ENCODE data around the gene AHCYL1.

AHCYL1 gene

DNA sequence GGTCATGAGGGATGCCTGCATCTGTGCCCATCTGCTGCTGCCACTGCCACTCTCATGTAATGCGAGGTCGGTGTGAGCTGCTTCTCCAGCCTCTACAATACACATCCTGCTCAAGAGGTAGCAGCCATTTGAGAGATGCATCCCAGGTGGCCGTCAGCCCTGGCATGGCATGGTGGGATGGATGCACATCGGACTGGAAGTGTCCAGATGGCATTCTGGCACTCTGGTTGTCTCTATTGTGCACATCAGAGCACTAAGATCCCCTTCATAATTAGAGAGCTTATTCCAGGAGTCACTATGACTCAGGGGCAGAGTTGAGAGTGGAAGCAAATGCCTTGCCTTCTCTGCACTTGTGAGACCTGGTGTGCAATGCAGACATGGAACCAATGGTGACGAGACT, 53.7 kb downstream of the AHCYL1 start:
- no peak for DNase-seq (ENCODE audit: low read depth in 2 of 2)

- no peak for DNase-seq (ENCODE audit: low read depth in 2 of 2)
These were observed 55.1 kb downstream of the AHCYL1 start for GRCh38 chr1:110039641-110040040.

GRCh38 chr1:110040548-110040947, 56.0 kb downstream of the AHCYL1 start:
- no peak for DNase-seq (ENCODE audit: low read depth in 2 of 2)

DNA sequence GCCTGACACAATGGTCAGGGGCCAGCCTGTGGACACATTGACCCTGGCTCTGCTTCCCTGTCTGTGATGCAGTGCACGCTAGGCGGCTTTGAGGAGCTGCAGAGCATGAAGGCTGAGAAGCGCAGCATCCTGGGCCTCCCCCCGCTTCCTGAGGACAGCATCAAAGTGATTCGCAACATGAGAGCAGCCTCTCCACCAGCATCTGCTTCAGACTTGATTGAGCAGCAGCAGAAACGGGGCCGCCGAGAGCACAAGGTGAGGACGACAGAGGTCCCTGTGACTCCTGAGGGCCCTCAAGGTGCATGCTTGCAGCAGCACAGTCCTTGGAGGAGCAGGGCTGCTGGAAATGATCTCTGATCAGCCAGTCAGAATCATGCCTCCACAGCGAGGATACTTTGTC, 58.5 kb downstream of the AHCYL1 start:
- DNase-seq (ENCODE audit: low read depth in 2 of 2) = no peak

DNA sequence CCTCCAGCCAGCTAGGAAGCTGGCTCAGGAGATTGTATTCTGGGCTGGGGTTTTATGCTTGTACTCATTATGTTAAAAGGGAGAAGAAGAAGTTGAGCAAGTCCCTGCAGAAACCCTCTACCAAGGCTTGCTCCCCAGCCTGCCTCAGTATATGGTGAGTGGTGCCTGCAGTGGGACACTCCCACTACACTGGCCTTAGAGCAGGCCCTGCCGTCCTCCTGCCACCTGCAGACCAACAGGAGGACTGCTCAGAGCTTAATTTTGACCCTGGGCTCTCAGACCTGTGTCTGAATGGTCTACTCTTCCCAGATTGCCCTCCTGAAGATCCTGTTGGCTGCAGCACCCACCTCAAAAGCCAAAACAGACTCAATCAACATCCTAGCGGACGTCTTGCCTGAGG, 62.9 kb downstream of the AHCYL1 start:
- DNase-seq (ENCODE audit: low read depth in 2 of 2) = no peak

DNA sequence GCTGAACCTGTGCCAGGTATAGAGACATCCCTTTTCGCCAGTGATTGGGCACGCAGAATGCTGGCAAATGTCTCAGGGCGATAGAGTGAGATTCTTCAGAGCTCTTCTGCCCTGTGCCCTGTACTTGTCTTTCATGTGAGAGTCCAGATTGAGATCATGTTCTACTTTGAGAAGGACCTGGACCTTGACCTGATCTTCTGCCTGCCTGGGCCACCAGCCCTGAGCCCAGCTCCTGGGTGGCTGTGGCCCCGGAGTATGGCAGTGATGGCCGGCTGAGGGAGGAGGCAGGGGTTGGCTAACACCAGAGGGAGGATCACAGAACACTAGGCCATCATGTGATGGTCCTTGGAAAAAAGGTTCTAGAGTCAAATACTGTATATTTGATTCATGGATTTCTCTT, 63.7 kb downstream of the AHCYL1 start:
- DNase-seq (ENCODE audit: low read depth in 2 of 2) = no peak

- no peak for DNase-seq (ENCODE audit: low read depth in 2 of 2)
These were observed 64.5 kb downstream of the AHCYL1 start for GRCh38 chr1:110048923-110049601.

DNA sequence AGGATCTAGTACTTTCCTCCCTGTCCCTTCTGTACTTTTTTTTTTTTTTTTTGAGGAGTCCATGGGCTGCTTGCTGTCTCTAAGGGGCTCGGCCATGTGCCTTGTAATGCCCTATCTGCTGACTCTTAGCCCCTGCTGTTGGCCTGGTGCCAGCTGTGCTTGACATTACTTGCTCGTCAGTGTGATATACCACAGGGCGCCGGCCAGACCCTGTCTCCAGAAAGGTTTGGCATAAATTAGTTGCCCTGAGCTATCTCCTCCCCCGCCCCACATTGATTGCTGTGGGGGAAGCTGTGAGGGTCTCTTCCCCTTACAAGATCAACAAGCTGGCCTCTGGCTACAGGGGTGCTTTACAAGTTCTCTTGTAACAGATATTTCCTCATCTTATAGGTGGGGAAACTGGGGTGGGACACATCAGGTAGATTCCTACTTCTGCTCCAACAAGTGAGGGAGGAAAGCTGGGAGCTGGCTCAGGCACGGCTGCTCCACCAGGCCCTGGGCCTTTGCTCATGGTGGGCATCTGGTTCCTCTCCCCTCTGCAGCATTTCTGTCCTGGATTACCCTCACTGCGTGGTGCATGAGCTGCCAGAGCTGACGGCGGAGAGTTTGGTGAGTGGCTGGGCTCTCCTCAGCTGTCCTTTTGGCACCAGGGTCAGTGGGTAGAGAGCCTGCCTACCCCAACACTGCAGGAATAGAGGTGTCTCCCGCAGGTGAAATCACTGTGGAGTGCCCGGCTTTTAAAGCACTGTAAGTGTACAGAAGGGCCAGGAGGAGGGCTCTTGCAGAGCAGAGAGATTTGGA, 65.4 kb downstream of the AHCYL1 start:
- DNase-seq (ENCODE audit: low read depth in 2 of 2) = no peak

- DNase-seq (ENCODE audit: low read depth in 2 of 2) = no peak
These were observed 66.2 kb downstream of the AHCYL1 start for GRCh38 chr1:110050602-110051261.

DNA sequence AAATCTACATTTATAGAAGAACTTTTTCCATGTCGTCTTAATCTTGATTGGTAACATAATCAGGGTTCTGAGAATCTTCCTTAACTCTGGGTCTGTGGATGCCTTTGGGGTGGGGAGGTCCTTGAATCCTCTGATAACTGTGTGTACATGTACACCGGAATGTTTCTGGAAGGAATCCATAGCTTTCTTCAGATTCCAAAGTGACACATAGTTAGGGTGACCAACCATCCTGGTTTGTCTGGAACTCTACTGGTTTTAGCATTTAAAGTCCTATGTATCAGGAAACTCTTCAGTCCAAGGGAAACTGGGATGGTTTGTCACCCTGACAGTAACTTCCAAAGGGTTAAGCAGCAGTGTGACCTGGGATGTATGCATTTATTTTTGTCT, 66.7 kb downstream of the AHCYL1 start:
- DNase-seq (ENCODE audit: low read depth in 2 of 2) = no peak

GRCh38 chr1:110053552-110054428, 69.2 kb downstream of the AHCYL1 start:
- DNase-seq (ENCODE audit: low read depth in 2 of 2) = peak; percentile 12 to 35

DNA sequence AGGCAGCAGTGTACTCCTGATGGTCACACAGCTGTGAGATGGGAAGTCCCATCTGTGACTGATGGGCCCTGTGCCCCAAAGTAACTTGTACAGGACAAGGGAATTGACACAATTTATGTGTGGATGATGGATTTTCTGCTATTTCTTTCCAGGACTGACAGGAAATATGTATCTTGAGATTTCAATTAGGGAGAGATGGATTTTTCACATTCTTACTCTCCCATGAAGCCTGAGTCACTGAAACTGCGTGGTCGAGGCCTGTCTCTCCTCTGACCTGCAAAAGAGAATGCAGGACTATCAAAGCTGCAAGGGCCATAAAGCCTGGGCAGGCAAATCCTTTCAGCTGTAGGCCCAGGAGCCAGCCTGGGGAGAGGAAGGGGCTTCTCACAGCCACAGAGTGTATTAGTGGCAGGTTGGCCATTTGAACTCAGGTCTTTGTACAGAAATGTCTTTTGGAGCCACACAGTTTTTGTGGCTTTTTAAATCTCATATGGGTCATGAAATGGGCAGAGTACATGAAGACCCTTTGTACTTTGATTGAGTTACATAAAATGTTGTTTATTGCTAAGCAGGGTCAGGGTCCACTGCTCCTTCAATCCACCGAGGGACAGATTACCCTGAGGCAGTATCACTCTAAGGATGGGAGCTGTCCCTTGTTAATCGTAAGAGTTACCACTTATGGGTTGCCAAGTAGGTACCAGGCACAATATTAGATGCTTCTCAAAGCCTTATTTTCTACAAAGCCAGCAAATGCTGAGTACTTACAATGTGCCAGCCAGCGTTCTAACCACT, 71.1 kb downstream of the AHCYL1 start:
- no peak for DNase-seq (ENCODE audit: low read depth in 2 of 2)

DNA sequence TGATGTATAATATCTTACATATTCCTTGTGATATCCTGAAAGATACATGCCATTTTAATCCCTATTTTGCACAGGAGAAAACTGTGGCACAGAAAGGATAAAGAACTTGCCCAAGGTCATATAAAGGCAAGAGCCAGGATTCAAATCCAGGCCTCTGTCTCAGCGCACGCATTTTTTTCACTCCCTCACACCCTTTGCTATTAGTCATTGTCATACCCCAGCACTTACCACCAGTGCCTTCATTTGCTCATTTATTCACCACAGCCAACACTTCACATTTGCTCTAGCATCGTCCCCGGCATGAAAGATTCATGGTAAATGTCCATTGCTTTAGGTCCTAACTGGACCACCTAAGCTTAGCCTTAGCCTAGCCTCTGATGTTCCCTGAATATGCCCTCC, 71.7 kb downstream of the AHCYL1 start:
- DNase-seq (ENCODE audit: low read depth in 2 of 2) = no peak

GRCh38 chr1:110056776-110057175, 72.2 kb downstream of the AHCYL1 start:
- DNase-seq (ENCODE audit: low read depth in 2 of 2) = no peak

GRCh38 chr1:110057963-110058518, 73.5 kb downstream of the AHCYL1 start:
- no peak for DNase-seq (ENCODE audit: low read depth in 2 of 2)

- DNase-seq (ENCODE audit: low read depth in 2 of 2) = no peak
These were observed 74.0 kb downstream of the AHCYL1 start for GRCh38 chr1:110058591-110058990.

DNA sequence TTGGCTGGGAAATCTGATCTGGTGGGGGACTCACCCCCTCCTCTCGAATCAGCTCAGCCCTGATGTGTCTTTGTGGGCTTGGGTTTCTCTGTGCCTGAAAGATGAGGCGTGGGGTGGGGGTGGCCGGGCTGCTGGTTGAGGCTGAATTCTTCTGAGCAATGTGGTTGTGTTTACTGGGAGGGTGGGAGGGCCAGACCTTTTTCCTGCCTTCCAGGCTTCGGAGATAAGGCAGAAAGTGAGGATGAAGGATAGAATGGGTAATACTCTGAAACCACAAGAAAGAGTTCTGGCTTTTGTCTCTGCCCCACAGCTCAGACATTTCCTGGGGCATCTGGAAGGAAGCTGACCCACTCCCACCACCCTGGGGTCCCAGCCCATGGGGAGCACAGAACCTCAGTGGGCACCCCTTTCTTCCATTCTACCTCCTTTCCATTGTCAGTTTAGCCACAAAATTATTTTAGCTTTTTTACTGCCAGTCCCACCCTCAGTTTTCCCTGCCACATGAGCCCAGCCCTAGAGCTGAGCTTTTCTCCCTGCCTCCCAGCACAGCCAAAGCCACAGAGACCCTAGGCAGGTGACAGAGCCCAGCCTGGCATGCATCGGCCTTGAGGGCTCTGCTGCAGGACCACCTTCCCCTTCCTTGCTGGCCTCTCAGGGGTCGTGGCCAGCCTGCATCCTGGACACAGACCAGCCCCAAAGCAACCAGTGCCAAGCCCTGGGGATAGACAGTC, 74.7 kb downstream of the AHCYL1 start:
- DNase-seq (ENCODE audit: low read depth in 2 of 2) = no peak

- DNase-seq (ENCODE audit: low read depth in 2 of 2) = peak; percentile 21 to 39
These were observed 75.6 kb downstream of the AHCYL1 start for GRCh38 chr1:110060034-110060661.

GRCh38 chr1:110060662-110061060, 76.1 kb downstream of the AHCYL1 start:
- no peak for DNase-seq (ENCODE audit: low read depth in 2 of 2)

DNA sequence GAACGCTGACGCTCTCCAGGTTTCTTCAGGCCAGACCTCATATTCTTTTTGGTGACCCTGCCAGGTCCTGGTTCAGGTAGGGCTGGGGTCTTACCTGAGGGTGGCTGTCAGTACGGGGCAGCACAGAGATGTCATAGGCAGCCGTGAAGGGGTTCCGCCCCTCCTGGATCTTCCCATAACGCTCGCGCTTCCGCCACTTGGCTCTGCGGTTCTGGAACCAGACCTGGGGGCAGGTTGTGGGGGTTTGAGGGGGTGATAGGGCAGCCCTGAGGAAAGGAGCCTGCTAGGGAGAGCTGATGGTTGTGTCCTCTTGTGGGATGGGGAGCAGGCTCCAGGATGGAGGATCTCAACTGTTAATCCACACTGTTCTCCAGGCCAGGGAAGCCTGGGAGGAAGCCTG, 76.8 kb downstream of the AHCYL1 start:
- no peak for DNase-seq (ENCODE audit: low read depth in 2 of 2)
